GM12873 (cell line): ENCODE measurements around the gene SHANK1.

Experiments
- TF ChIP-seq, protein P1 (sequence below): IDR thresholded peaks from 2 replicates; pipeline ENCODE4 v1.5.1; 2012; ENCODE audit warnings: low read depth, mild to moderate bottlenecking, moderate library complexity, low read length, control low read depth; ENCODE audit not compliant: insufficient read depth; ENCODE audit errors: missing control alignments

SHANK1 gene

GRCh38 chr19:50717891-50718254 lies 1.7 kb downstream of the SHANK1 start:
- TF ChIP-seq, protein P1, sequence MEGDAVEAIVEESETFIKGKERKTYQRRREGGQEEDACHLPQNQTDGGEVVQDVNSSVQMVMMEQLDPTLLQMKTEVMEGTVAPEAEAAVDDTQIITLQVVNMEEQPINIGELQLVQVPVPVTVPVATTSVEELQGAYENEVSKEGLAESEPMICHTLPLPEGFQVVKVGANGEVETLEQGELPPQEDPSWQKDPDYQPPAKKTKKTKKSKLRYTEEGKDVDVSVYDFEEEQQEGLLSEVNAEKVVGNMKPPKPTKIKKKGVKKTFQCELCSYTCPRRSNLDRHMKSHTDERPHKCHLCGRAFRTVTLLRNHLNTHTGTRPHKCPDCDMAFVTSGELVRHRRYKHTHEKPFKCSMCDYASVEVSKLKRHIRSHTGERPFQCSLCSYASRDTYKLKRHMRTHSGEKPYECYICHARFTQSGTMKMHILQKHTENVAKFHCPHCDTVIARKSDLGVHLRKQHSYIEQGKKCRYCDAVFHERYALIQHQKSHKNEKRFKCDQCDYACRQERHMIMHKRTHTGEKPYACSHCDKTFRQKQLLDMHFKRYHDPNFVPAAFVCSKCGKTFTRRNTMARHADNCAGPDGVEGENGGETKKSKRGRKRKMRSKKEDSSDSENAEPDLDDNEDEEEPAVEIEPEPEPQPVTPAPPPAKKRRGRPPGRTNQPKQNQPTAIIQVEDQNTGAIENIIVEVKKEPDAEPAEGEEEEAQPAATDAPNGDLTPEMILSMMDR = no peak

GRCh38 chr19:50717026-50717723 lies 2.4 kb downstream of the SHANK1 start:
- TF ChIP-seq, protein P1 = no peak

- TF ChIP-seq, protein P1 = no peak
Observed at GRCh38 chr19:50716178-50717025, 3.2 kb downstream of the SHANK1 start.

GRCh38 chr19:50713556-50714236 lies 5.9 kb downstream of the SHANK1 start:
- TF ChIP-seq, protein P1 = no peak

GRCh38 chr19:50712833-50713232 lies 6.8 kb downstream of the SHANK1 start:
- TF ChIP-seq, protein P1 = no peak

GRCh38 chr19:50711805-50712204 lies 7.8 kb downstream of the SHANK1 start:
- TF ChIP-seq, protein P1 = no peak

DNA sequence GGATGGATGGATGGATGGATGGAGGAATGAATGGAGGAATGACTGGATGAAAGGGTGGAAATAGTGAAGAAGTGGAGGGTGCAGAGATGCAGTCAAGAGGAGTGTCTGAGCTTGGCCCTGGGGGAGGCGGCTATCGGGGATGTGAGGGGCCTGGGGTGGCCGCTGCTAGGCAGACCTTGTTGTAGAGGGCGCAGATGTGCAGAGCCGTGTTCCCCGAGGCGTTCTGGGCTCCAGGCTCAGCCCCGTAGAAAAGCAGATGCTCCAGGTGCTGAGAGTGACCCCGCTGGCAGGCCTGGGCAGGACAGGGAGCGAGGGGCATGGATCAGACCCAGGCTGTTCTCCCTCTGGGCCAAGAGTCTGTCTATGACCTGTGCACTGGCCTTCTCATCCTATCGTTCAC lies 8.4 kb downstream of the SHANK1 start:
- TF ChIP-seq, protein P1 = no peak
